DOHH2 (cell line): ENCODE data around the gene CYP17A1.
A peak's percentile ranks its signal among the peaks of the same experiment; 100 is the strongest.

ENCODE experiments used
- H3F3A ChIP-seq: fragments of 200-600 bp; sonication (generic), shearing (Covaris generic); 2 replicates; pipeline ENCODE4 v1.6.0; 2016; ENCODE audit warnings: antibody characterized with exemption, mild to moderate bottlenecking; ENCODE audit not compliant: control insufficient read depth, insufficient read depth
- H3K27ac ChIP-seq: fragments of 200-600 bp; sonication (generic); 2 replicates; pipeline ENCODE4 v1.5.1; 2014; ENCODE audit warnings: low read depth, mild to moderate bottlenecking, low read length, moderate library complexity
- H3K27me3 ChIP-seq: fragments of 200-600 bp; sonication (generic); 2 replicates; pipeline ENCODE4 v1.6.1; 2014; ENCODE audit warnings: mild to moderate bottlenecking, low read length, mixed read lengths; ENCODE audit not compliant: control insufficient read depth
- H3K36me3 ChIP-seq: fragments of 200-600 bp; sonication (generic); 2 replicates; pipeline ENCODE4 v1.6.1; 2014; ENCODE audit warnings: mild to moderate bottlenecking, low read length, moderate library complexity, mixed read lengths; ENCODE audit not compliant: control insufficient read depth
- H3K4me1 ChIP-seq: fragments of 200-600 bp; sonication (generic); 2 replicates; pipeline ENCODE4 v1.6.1; 2014; ENCODE audit warnings: mild to moderate bottlenecking, low read length, mixed read lengths; ENCODE audit not compliant: control insufficient read depth
- H3K4me2 ChIP-seq: fragments of 200-600 bp; sonication (generic); 2 replicates; pipeline ENCODE4 v1.6.0; 2014; ENCODE audit warnings: mild to moderate bottlenecking, low read length, moderate library complexity
- H3K4me3 ChIP-seq: fragments of 200-600 bp; sonication (generic); 2 replicates; pipeline ENCODE4 v1.5.1; 2014; ENCODE audit warnings: mild to moderate bottlenecking, low read length, mixed read lengths
- H3K79me2 ChIP-seq: fragments of 200-600 bp; sonication (generic); 2 replicates; pipeline ENCODE4 v1.6.1; 2014; ENCODE audit warnings: mild to moderate bottlenecking, low read length, mixed read lengths; ENCODE audit not compliant: control insufficient read depth
- H3K9me2 ChIP-seq: fragments of 200-600 bp; sonication (generic); replicated peaks from 2 replicates; pipeline ENCODE4 v1.6.1; 2014; ENCODE audit warnings: mild to moderate bottlenecking, low read length, mixed read lengths; ENCODE audit not compliant: control insufficient read depth
- H3K9me3 ChIP-seq: fragments of 200-600 bp; sonication (generic); 2 replicates; pipeline ENCODE4 v1.6.1; 2014; ENCODE audit warnings: antibody characterized with exemption, low read length, mixed read lengths; ENCODE audit not compliant: control insufficient read depth, insufficient read depth
- H4K20me1 ChIP-seq: fragments of 200-600 bp; sonication (generic); 2 replicates; pipeline ENCODE4 v1.6.0; 2014; ENCODE audit warnings: low read depth, mild to moderate bottlenecking, antibody characterized with exemption, low read length, moderate library complexity; ENCODE audit not compliant: control insufficient read depth, insufficient read depth
- EZH2phosphoT487 ChIP-seq: fragments of 200-600 bp; sonication (generic); IDR thresholded peaks from 2 replicates; pipeline ENCODE4 v1.6.1; 2017; ENCODE audit warnings: borderline replicate concordance, mild to moderate bottlenecking, antibody characterized with exemption, low read length, moderate library complexity, mixed read lengths
- TF ChIP-seq, protein P1 (sequence below): fragments of 200-600 bp; sonication (generic); IDR thresholded peaks from one replicate; pipeline ENCODE4 v1.5.1; 2014; ENCODE audit warnings: antibody characterized with exemption, mild to moderate bottlenecking, low read depth, low read length; ENCODE audit not compliant: poor library complexity, severe bottlenecking

Gene CYP17A1

DNA sequence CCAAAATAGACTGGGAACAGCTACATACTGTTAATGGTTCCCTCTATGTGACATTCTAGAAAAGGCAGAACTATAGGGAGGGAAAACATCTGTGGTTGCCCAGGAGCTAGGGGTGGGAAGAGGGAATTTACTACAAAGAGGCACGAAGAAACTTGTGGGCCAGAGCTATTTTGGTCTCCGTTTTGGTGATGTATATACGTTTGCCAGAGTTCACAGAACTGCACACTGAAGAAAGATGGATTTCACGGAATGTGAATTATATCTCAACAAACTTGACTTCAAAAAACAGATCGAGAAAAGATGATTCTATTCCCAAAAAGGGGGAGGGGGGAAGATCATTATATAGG is 31.7 kb upstream of the CYP17A1 start:
- H4K20me1 ChIP-seq: no peaks in the 10 kb centered on the region
- H3K9me3 ChIP-seq: no peaks in the 10 kb centered on the region
- H3K9me2 ChIP-seq: no peaks in the 10 kb centered on the region
- H3K36me3 ChIP-seq: no peaks in the 10 kb centered on the region
- no peaks in the 10 kb centered on the region for H3K4me1 ChIP-seq
- no peak overlapping the region for H3K27ac ChIP-seq
- H3F3A ChIP-seq: no peaks in the 10 kb centered on the region
- peak overlapping the region; percentile 36; the same call in 1 of the 2 replicates for H3K4me3 ChIP-seq
- H3K27me3 ChIP-seq: peaks cover 10% of the 10 kb centered on the region
- no peaks in the 10 kb centered on the region for H3K79me2 ChIP-seq
- peak overlapping the region; percentile 55 for H3K4me2 ChIP-seq
- TF ChIP-seq, protein P1, sequence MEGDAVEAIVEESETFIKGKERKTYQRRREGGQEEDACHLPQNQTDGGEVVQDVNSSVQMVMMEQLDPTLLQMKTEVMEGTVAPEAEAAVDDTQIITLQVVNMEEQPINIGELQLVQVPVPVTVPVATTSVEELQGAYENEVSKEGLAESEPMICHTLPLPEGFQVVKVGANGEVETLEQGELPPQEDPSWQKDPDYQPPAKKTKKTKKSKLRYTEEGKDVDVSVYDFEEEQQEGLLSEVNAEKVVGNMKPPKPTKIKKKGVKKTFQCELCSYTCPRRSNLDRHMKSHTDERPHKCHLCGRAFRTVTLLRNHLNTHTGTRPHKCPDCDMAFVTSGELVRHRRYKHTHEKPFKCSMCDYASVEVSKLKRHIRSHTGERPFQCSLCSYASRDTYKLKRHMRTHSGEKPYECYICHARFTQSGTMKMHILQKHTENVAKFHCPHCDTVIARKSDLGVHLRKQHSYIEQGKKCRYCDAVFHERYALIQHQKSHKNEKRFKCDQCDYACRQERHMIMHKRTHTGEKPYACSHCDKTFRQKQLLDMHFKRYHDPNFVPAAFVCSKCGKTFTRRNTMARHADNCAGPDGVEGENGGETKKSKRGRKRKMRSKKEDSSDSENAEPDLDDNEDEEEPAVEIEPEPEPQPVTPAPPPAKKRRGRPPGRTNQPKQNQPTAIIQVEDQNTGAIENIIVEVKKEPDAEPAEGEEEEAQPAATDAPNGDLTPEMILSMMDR: no peak
- TF ChIP-seq EZH2phosphoT487: no peak

DNA sequence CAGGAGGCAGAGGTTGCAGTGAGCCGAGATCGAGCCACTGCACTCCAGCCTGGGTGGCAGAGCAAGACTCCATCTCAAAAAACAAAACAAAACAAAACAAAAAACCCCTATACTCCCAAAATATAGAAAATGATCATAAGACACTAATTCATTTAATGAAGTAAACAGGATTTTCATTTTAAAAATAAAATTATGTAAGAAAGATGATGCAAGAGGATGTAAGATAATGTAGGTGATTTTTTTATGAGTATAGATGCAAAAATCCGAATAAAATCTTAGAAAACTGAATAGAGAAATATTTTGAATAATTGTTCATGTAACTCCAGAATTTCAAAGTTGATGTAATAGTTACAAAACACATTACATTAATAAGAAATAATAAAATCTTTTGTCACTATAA is 28.4 kb upstream of the CYP17A1 start:
- Histone ChIP-seq H3K79me2 (no peaks in the 10 kb centered on the region), H3K9me3 (no peaks in the 10 kb centered on the region), H3K27me3 (peaks cover 10% of the 10 kb centered on the region), H3K36me3 (peaks cover 5% of the 10 kb centered on the region), H4K20me1 (no peaks in the 10 kb centered on the region), H3K4me3 (no peak overlapping the region), H3K9me2 (no peaks in the 10 kb centered on the region), H3F3A (peaks cover 2% of the 10 kb centered on the region; the same call in 1 of the 2 replicates), H3K4me2 (no peak overlapping the region), H3K27ac (no peak overlapping the region), H3K4me1 (no peaks in the 10 kb centered on the region)
- TF ChIP-seq, protein P1: no peak
- no peak for TF ChIP-seq EZH2phosphoT487

DNA sequence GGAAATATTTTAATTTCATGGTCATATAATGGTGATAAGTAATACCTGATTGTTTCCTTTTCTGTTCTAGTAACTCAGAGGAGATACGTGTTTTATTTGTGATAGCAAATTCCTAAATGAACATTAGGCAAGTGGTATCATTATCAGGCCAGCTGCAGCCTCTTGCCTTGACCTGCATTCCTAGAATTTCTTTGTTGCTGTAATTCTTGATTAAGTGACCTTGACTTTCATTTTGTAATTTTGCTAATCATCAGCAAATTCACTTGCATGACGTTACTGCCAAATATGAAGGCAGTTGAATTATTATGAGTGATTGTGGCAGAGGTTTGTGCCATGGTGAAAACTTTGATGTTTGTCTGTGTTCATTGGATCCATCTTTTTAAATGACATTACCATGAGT is 26.4 kb upstream of the CYP17A1 start:
- H3K4me2 ChIP-seq: no peak overlapping the region
- no peaks in the 10 kb centered on the region for H4K20me1 ChIP-seq
- no peak overlapping the region for H3K27ac ChIP-seq
- H3K27me3 ChIP-seq: no peaks in the 10 kb centered on the region
- H3K4me1 ChIP-seq: no peaks in the 10 kb centered on the region
- no peaks in the 10 kb centered on the region for H3K9me3 ChIP-seq
- TF ChIP-seq, protein P1: no peak
- no peak for TF ChIP-seq EZH2phosphoT487
- peaks cover 2% of the 10 kb centered on the region; the same call in 1 of the 2 replicates for H3F3A ChIP-seq
- H3K79me2 ChIP-seq: no peaks in the 10 kb centered on the region
- no peak overlapping the region for H3K4me3 ChIP-seq
- no peaks in the 10 kb centered on the region for H3K9me2 ChIP-seq
- peaks cover 5% of the 10 kb centered on the region for H3K36me3 ChIP-seq

DNA sequence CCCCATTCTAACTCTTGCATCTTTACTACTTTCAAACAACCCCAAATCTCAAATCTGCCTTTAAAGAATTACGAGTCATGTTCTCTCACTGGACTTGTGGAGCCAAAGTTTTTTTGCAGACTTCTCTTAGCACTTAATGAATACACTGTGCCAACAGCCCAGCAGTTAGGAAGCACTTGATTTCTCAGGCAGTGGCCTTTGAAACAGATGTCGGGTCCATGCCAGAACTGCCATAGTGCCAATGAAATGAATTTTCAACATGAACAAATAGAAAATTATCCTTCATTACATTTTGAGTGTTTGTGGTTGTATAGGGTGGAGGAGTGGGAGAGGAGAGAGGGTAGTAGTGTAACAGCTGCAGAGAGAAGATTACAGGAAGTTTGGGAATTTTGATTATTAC is 22.7 kb upstream of the CYP17A1 start:
- Histone ChIP-seq H3K36me3 (peaks cover 5% of the 10 kb centered on the region), H3K27ac (no peak overlapping the region), H4K20me1 (no peaks in the 10 kb centered on the region), H3K9me3 (no peaks in the 10 kb centered on the region), H3K9me2 (no peaks in the 10 kb centered on the region), H3K4me2 (no peak overlapping the region), H3F3A (peaks cover 2% of the 10 kb centered on the region; the same call in 1 of the 2 replicates), H3K4me1 (peaks cover 6% of the 10 kb centered on the region), H3K4me3 (no peak overlapping the region), H3K27me3 (no peaks in the 10 kb centered on the region), H3K79me2 (peaks cover 27% of the 10 kb centered on the region)
- TF ChIP-seq, protein P1: no peak
- TF ChIP-seq EZH2phosphoT487: no peak
